ENCODE measurements around the gene CFAP69. TPM values are rescaled to one million over a fixed set of nuclear protein-coding genes. Genes with fewer than 3 reads are reported as not detected.
"Not testable (repeated sequence)": the region's sequence is repeated elsewhere in the genome, so short reads cannot be mapped to it uniquely, and the experiment has no call there.

Gene CFAP69
- total and polyA plus RNA-seq, 2 donors (not counting 1 experiment from before 2014, with no cell fraction given), result 0.10 to 0.15 TPM

- H2AFZ ChIP-seq (ENCODE audit: insufficient read depth, low read depth, low read length, poor library complexity, severe bottlenecking); POLR2A ChIA-PET; H3K4me3 ChIP-seq (ENCODE audit: control extremely low read depth in 1 of 5, extremely low read depth in 1 of 5, insufficient read depth in 1 of 5, low read depth in 2 of 5, low read length in 4 of 5); H3K27ac Mint-ChIP-seq; ATAC-seq (ENCODE audit: low read depth); H3K9me3 ChIP-seq (ENCODE audit: control extremely low read depth in 1 of 3, control insufficient read depth in 2 of 3, insufficient read depth in 1 of 3, low read length in 2 of 3); H3K27ac ChIP-seq (ENCODE audit: low read length in 2 of 2); H3K27me3 Mint-ChIP-seq; intact Hi-C loops (cut with micrococcal nuclease); H3K9me3 Mint-ChIP-seq (ENCODE audit: insufficient read depth); H4K20me1 ChIP-seq (ENCODE audit: control insufficient read depth, insufficient read depth, low read length, poor library complexity, severe bottlenecking); H3K79me2 ChIP-seq (ENCODE audit: control insufficient read depth, insufficient read depth, low read length); H3K27me3 ChIP-seq (replicated peaks in 1 of 4; ENCODE audit: control extremely low read depth in 1 of 4, control insufficient read depth in 3 of 4, insufficient read depth in 4 of 4, low read length in 3 of 4); H3K9ac ChIP-seq (ENCODE audit: low read length); H3K4me3 Mint-ChIP-seq; H3K36me3 ChIP-seq (replicated peaks in 1 of 2; ENCODE audit: control extremely low read depth in 1 of 2, control insufficient read depth in 1 of 2, extremely low read depth in 1 of 2, insufficient read depth in 2 of 2, low read length in 1 of 2); DNase-seq; H3K4me2 ChIP-seq (replicated peaks; ENCODE audit: low read depth, low read length, poor library complexity, severe bottlenecking); H3K4me1 Mint-ChIP-seq; H3K4me1 ChIP-seq (ENCODE audit: control insufficient read depth in 2 of 2, insufficient read depth in 2 of 2, low read length in 2 of 2): not testable (repeated sequence)
- 57% methylated on average over 1 of the region's 2 CpGs for WGBS (ENCODE audit: insufficient coverage)
- CTCF ChIA-PET, result interaction anchor here (0.7 kb wide), 1 partner anchor 67 kb away, joined by 3 read pairs; no protein-coding TSS in a partner anchor
Measured at GRCh38 chr7:90334926-90335325, 90.0 kb downstream of the CFAP69 start.

DNA sequence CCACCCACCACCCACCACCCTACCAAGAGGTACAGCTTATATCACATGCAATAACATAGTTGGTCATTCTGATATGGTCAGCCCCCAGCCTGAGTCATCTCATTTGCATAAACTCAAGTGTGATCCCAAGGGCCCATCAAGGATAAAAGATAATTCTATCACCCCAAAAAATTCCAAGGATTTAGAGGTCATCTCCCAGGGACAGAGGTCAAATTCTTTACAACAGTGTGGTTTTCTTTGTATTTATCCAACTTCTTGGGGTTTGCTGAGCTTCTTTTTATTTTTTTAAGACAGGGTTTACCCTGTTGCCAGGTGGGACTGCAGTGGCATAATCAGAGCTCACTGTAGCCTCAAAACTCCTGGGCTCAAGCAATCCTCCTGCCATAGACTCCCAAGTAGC, 92.1 kb downstream of the CFAP69 start:
- Mint-ChIP-seq H3K4me3 (no peak overlapping the region), H3K9me3 (ENCODE audit: insufficient read depth) (no peaks in the 10 kb centered on the region), H3K27ac (no peak overlapping the region), H3K27me3 (peaks cover 4% of the 10 kb centered on the region), H3K4me1 (no peaks in the 10 kb centered on the region)
- H4K20me1 ChIP-seq (ENCODE audit: control insufficient read depth, insufficient read depth, low read length, poor library complexity, severe bottlenecking), result no peaks in the 10 kb centered on the region
- intact Hi-C loops (cut with micrococcal nuclease), result no loop called here
- POLR2A ChIA-PET, result no interaction called here
- H3K9me3 ChIP-seq (ENCODE audit: control extremely low read depth in 1 of 3, control insufficient read depth in 2 of 3, insufficient read depth in 1 of 3, low read length in 2 of 3), result peaks cover 0 to 5% (median 0%) of the 10 kb centered on the region in 3 donors
- no peak overlapping the region for H3K27ac ChIP-seq (ENCODE audit: low read length in 2 of 2)
- H3K4me2 ChIP-seq (replicated peaks; ENCODE audit: low read depth, low read length, poor library complexity, severe bottlenecking), result no peak overlapping the region
- H3K4me1 ChIP-seq (ENCODE audit: control insufficient read depth in 2 of 2, insufficient read depth in 2 of 2, low read length in 2 of 2), result no peaks in the 10 kb centered on the region
- no peak for ATAC-seq (ENCODE audit: low read depth)
- no peak overlapping the region for H2AFZ ChIP-seq (ENCODE audit: insufficient read depth, low read depth, low read length, poor library complexity, severe bottlenecking)
- no peaks in the 10 kb centered on the region for H3K36me3 ChIP-seq (replicated peaks in 1 of 2; ENCODE audit: control extremely low read depth in 1 of 2, control insufficient read depth in 1 of 2, extremely low read depth in 1 of 2, insufficient read depth in 2 of 2, low read length in 1 of 2)
- no peak for TF ChIP-seq EZH2 (IDR thresholded peaks at IDR 0.05; ENCODE audit: borderline replicate concordance, insufficient read depth, low read depth, low read length, poor library complexity, severe bottlenecking)
- TF ChIP-seq, protein P1, sequence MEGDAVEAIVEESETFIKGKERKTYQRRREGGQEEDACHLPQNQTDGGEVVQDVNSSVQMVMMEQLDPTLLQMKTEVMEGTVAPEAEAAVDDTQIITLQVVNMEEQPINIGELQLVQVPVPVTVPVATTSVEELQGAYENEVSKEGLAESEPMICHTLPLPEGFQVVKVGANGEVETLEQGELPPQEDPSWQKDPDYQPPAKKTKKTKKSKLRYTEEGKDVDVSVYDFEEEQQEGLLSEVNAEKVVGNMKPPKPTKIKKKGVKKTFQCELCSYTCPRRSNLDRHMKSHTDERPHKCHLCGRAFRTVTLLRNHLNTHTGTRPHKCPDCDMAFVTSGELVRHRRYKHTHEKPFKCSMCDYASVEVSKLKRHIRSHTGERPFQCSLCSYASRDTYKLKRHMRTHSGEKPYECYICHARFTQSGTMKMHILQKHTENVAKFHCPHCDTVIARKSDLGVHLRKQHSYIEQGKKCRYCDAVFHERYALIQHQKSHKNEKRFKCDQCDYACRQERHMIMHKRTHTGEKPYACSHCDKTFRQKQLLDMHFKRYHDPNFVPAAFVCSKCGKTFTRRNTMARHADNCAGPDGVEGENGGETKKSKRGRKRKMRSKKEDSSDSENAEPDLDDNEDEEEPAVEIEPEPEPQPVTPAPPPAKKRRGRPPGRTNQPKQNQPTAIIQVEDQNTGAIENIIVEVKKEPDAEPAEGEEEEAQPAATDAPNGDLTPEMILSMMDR (IDR thresholded peaks at IDR 0.05), result no peak
- H3K79me2 ChIP-seq (ENCODE audit: control insufficient read depth, insufficient read depth, low read length), result no peaks in the 10 kb centered on the region
- H3K27me3 ChIP-seq (replicated peaks in 1 of 4; ENCODE audit: control extremely low read depth in 1 of 4, control insufficient read depth in 3 of 4, insufficient read depth in 4 of 4, low read length in 3 of 4), result no peaks in the 10 kb centered on the region
- H3K9ac ChIP-seq (ENCODE audit: low read length), result no peak overlapping the region
- DNase-seq, result no peak
- CTCF ChIA-PET, result interaction anchor here (0.8 kb wide), 1 partner anchor 9 kb away, joined by 3 read pairs; the partner anchor contains the start of gene GTPBP10
- H3K4me3 ChIP-seq (ENCODE audit: control extremely low read depth in 1 of 5, extremely low read depth in 1 of 5, insufficient read depth in 1 of 5, low read depth in 2 of 5, low read length in 4 of 5), result no peak overlapping the region
